Measurements from ENCODE around the gene ZNF530. TPM values are rescaled to one million over a fixed set of nuclear protein-coding genes. Genes with fewer than 3 reads are reported as not detected.

The ZNF530 gene
- total RNA-seq, 1 experiment from 2014 or later: 8.9 TPM

- H3K4me3 ChIP-seq (ENCODE audit: low read depth in 2 of 2, low read length in 2 of 2): peak within 1 kb of the TSS; percentile 75 to 90
- peak; percentile 88 for DNase-seq (ENCODE audit: low read depth, low spot score)
- POLR2A ChIA-PET: interaction anchor here (0.6 kb wide), 1 partner anchor 64 kb away, joined by 5 read pairs; no protein-coding TSS in a partner anchor
- H3K4me1 ChIP-seq (ENCODE audit: control insufficient read depth, insufficient read depth, low read length): peaks cover 5% of the 10 kb centered on the region; the same call in 1 of the 2 replicates
- intact Hi-C loops (cut with micrococcal nuclease; ENCODE audit: unreplicated experiment): no loop called here
- H3K9me3 ChIP-seq (ENCODE audit: control insufficient read depth, insufficient read depth, low read depth, low read length): peaks cover 19% of the 10 kb centered on the region; the same call in 1 of the 2 replicates
- peak within 1 kb of the TSS; percentile 78 for H3K27ac ChIP-seq (ENCODE audit: low read length)
- in situ Hi-C loops (cut with HindIII; ENCODE audit: low pct_unique_long_range_greater_than_20kb, low sequenced_read_pairs): no loop called here
- no peaks in the 10 kb centered on the region for H3K27me3 ChIP-seq (ENCODE audit: control insufficient read depth, insufficient read depth, low read length)
- no peaks in the 10 kb centered on the region; the same call in 1 of the 2 replicates for H3K36me3 ChIP-seq (ENCODE audit: control insufficient read depth, insufficient read depth, low read length)
- CTCF ChIA-PET: interaction anchor here (0.7 kb wide), 1 partner anchor 49 kb away, joined by 3 read pairs; the partner anchor contains the start of gene ZNF551
- ATAC-seq: peak; percentile 100
- TF ChIP-seq CTCF (IDR thresholded peaks at IDR 0.05) (no peak), SIN3A (IDR thresholded peaks at IDR 0.05; ENCODE audit: borderline replicate concordance, insufficient read depth, low read depth, low read length) (peak; percentile 44; the same call in 1 of the 2 replicates), REST (IDR thresholded peaks at IDR 0.05; ENCODE audit: insufficient read depth in 1 of 2, low read depth in 2 of 2, low read length in 1 of 2) (no peak), POLR2AphosphoS5 (IDR thresholded peaks at IDR 0.05; ENCODE audit: low read depth, low read length) (peak; percentile 68; the same call in 1 of the 2 replicates), TCF7L2 (IDR thresholded peaks at IDR 0.05; ENCODE audit: low read depth, low read length) (peak; percentile 84)
- BruUV-seq (replicated peaks): no TSS peak
Measured at GRCh38 chr19:57632987-57633831, 33.5 kb downstream of the ZNF530 start, which contains the start of gene ZNF211. ZNF211 (plus strand) TSS chr19:57633168; CDS start chr19:57633347, 179 bp downstream.

- in situ Hi-C loops (cut with HindIII; ENCODE audit: low pct_unique_long_range_greater_than_20kb, low sequenced_read_pairs): no loop called here
- ATAC-seq (0 out of 2 replicates have a peak, but pooled peaks have one; percentile 7), DNase-seq (ENCODE audit: low read depth, low spot score) (no peak)
- no TSS peak for BruUV-seq (replicated peaks)
- intact Hi-C loops (cut with micrococcal nuclease; ENCODE audit: unreplicated experiment): no loop called here
- Histone ChIP-seq H3K36me3 (ENCODE audit: control insufficient read depth, insufficient read depth, low read length) (no peaks in the 10 kb centered on the region; the same call in 1 of the 2 replicates), H3K9me3 (ENCODE audit: control insufficient read depth, insufficient read depth, low read depth, low read length) (peaks cover 24% of the 10 kb centered on the region; the same call in 1 of the 2 replicates), H3K27me3 (ENCODE audit: control insufficient read depth, insufficient read depth, low read length) (no peaks in the 10 kb centered on the region), H3K27ac (ENCODE audit: low read length) (peak overlapping the region; percentile 78), H3K4me1 (ENCODE audit: control insufficient read depth, insufficient read depth, low read length) (peaks cover 5% of the 10 kb centered on the region; the same call in 1 of the 2 replicates), H3K4me3 (ENCODE audit: low read depth in 2 of 2, low read length in 2 of 2) (peak overlapping the region; percentile 75 to 90)
- CTCF ChIA-PET: no interaction called here
- POLR2A ChIA-PET: interaction anchor here (0.6 kb wide), 1 partner anchor 64 kb away, joined by 5 read pairs; no protein-coding TSS in a partner anchor
- TF ChIP-seq SIN3A (IDR thresholded peaks at IDR 0.05; ENCODE audit: borderline replicate concordance, insufficient read depth, low read depth, low read length): no peak
- TF ChIP-seq CTCF (IDR thresholded peaks at IDR 0.05): no peak
- TF ChIP-seq REST (IDR thresholded peaks at IDR 0.05; ENCODE audit: insufficient read depth in 1 of 2, low read depth in 2 of 2, low read length in 1 of 2): no peak
- TF ChIP-seq POLR2AphosphoS5 (IDR thresholded peaks at IDR 0.05; ENCODE audit: low read depth, low read length): no peak
- TF ChIP-seq TCF7L2 (IDR thresholded peaks at IDR 0.05; ENCODE audit: low read depth, low read length): no peak
Measured at GRCh38 chr19:57633832-57634131, 34.1 kb downstream of the ZNF530 start.

All from Panc1 (cell line).